GM18517 (cell line): ENCODE measurements around the gene RIN1.
"Not testable (repeated sequence)": the region's sequence is repeated elsewhere in the genome, so short reads cannot be mapped to it uniquely, and the experiment has no call there.

Experiments used
- ATAC-seq: cut with Tn5 transposase; IDR thresholded peaks from one replicate; pipeline ENCODE4 v1.9.1; 2021; ENCODE audit warnings: mild to moderate bottlenecking, moderate library complexity; ENCODE audit not compliant: unreplicated experiment

RIN1 gene

DNA sequence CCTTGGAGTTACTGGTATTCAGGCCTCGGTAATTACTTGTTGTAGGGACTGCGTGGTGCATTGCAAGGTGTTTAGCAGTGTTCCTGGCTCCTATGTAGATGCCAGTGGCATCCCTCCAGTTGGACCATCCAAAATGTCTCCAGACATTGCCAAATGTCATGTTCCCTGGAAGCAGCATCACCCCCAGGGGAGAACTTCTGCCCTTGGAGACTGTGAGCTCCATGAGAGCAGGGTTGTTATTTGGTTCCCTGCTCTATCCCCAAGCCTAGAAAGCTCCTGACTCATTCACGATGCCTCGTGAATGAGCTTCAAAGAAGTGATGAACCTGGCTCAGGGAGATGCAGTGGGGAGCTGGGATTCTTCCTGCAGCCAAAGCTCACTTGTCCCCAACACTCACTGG is 14.6 kb downstream of the RIN1 start:
- ATAC-seq = no peak

DNA sequence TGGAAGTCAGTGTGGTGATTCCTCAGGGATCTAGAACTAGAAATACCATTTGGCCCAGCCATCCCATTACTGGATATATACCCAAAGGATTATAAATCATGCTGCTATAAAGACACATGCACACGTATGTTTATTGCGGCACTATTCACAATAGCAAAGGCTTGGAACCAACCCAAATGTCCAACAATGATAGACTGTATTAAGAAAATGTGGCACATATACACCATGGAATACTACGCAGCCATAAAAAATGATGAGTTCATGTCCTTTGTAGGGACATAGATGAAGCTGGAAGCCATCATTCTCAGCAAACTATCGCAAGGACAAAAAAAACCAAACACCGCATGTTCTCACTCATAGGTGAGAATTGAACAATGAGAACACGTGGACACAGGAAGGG is 15.5 kb downstream of the RIN1 start:
- not testable (repeated sequence) for ATAC-seq

DNA sequence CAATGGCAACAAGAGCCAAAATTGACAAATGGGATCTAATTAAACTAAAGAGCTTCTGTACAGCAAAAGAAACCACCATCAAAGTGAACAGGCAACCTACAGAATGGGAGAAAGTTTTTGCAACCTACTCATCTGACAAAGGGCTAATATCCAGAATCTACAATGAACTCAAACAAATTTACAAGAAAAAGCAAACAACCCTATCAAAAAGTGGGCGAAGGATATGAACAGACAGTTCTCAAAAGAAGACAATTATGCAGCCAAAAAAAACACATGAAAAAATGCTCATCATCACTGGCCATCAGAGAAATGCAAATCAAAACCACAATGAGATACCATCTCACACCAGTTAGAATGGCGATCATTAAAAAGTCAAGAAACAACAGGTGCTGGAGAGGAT is 15.9 kb downstream of the RIN1 start:
- not testable (repeated sequence) for ATAC-seq

DNA sequence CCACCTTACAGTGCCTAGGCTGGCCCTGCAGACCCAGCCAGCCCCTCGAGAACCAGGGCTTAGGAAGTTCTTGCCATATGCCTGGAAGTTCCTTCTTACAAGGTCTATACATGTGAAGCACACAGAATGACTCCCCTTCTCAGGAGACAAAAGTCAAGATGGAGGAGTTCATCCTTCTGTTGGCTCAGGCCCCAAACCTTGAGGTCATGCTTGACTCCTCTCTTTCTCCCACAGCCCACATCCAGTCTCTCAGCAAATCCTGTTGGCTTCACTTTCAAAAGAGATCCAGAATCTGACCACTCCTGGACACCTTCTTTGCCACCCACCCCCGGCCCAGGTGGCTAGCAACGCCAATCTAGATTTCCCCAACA is 17.6 kb downstream of the RIN1 start:
- ATAC-seq = no peak

DNA sequence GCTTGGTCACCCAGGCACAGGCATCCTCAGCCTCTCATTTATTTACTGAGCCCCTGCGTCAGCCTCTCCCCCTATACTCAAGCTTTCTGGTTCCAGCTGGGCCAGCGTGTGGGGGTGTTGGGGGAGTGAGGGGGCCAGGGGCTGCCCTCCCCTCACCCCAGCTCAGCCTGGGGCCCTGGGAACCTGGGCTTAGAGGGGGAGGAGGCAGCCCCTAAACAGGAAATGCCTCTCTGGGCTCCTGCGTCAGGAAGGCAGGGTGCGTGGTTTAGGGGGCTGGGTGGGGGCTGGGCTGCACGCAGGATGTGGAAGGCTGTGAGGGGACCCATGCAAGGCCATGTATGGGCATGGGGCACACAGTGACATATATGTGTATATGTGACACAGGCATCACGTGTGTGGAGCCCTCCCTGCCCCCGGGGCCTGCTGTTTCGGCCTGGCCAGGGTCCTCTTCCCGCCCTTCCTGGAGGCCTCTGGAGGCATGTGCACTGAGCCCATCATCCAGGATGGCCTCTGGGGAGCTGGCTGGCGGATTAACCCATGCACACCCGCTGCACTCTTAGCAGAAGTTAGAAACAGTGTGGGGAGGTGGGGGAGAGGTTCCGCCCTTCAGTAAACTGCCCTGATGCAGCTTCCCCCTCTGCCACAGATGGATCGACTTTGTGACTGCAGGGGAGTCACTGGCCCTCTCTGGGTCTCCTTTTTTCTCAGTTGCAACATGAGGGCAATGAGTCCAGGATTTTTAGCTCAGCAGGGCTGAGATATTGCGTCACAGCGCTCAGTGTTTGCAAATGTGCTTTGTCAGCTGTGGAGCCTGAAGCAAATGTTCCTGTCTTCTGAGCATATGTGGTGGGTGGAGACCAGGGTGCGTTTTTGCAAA is 18.3 kb downstream of the RIN1 start:
- no peak for ATAC-seq

DNA sequence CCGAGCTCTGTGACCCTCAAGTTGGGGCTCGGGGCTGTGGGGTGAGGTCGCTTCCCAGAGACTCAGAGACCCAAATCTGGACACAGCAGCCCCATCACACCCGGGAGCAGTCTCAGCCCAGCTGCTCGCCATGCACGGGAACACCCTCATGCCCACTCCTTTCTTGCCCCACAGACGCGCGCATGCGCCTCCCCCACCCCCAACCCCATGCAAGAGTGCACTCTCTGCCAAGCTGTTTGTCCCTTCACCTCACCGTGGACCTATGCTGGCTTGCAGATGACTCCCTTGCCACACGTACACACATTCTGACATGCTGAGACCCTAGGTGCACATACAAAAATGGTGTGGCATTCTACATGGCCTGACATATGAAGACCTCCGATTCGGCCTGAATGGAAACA is 18.9 kb downstream of the RIN1 start:
- no peak for ATAC-seq

DNA sequence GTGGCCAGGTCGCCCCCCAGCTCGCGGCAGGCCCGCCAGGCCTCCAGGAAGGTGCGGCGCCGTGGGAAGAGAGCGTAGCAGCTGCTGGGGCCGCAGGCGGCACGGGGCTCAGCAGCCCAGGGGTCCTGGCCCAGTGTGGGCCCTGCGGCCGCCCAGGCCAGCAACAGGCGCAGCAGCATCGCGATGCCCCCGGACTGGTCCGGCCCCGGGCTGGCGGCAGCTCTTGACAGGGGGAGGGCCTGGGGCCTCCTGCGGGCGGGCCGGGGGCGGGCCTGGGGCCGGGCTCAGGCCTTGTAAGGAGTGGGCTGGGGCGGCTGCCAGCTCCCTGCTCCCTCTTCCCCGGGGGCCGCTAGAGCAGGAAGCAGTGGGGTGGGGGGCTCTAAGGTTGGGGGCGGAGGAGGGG is 19.4 kb downstream of the RIN1 start, which contains the start of gene CD248:
Gene CD248, minus strand, starts transcription at position 196 of the 403 bp plus-strand sequence. Its CDS starts 17 bp downstream, at position 179.
- ATAC-seq = no peak

DNA sequence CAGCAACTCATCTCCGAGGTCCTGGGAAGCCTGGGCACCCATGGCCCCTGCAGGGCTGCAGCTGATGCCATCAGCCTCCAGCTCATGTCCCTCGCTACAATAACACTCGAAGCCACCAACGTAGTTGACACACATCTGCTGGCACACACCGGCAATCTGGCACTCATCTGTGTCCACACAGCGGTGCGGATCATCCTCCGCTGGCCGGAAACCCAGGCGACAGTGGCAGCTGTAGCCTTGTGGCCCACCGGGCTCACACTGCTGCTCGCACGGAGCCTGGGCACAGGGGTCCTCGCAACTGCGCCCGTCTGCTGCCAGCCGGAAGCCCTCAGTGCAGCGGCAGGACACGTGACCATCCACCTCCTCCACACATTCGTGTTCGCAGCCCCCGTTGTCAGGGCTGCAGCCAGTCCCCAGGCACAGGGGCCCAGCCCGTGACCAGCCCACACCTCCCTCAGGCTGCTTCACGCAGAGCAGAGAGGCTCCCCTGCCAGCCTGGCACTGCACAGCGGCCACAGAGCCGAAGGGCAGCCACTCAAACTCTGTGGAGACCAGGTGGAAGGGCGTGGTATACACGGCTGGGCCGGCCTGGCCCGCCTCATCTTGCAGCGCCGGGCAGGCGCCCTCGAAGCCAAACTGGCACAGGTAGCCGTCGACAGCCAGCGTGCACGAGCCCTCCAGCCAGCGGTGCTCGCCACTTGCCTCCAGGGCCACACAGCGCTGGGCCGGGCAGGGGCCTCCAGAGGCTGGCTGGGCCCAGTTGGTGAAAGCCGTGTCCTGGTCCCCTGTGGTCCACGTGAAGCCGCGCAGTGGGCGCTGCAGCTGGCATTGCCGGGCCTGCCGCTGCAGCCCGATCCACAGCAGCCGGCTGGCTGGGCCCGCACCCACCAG is 20.1 kb downstream of the RIN1 start:
- no peak for ATAC-seq

DNA sequence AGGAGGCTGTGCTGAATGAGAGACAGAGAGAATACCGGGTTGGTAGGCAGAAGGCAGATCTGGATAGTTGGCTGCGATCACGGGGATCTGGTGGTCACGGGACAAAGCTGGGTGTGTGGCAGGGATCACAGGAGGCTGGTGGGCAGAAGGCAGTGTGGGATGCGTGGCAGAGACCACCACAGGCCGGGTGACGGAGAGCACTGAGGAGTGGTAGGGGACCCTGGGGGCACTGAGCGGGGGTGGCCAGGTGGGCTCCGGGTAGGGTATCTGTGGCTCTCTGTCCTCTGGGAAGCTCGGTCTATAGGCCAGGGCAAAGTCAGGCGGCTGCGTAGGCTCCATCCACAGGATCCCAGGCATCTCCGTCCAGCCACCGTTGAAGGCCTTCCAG is 20.7 kb downstream of the RIN1 start:
- no peak for ATAC-seq

DNA sequence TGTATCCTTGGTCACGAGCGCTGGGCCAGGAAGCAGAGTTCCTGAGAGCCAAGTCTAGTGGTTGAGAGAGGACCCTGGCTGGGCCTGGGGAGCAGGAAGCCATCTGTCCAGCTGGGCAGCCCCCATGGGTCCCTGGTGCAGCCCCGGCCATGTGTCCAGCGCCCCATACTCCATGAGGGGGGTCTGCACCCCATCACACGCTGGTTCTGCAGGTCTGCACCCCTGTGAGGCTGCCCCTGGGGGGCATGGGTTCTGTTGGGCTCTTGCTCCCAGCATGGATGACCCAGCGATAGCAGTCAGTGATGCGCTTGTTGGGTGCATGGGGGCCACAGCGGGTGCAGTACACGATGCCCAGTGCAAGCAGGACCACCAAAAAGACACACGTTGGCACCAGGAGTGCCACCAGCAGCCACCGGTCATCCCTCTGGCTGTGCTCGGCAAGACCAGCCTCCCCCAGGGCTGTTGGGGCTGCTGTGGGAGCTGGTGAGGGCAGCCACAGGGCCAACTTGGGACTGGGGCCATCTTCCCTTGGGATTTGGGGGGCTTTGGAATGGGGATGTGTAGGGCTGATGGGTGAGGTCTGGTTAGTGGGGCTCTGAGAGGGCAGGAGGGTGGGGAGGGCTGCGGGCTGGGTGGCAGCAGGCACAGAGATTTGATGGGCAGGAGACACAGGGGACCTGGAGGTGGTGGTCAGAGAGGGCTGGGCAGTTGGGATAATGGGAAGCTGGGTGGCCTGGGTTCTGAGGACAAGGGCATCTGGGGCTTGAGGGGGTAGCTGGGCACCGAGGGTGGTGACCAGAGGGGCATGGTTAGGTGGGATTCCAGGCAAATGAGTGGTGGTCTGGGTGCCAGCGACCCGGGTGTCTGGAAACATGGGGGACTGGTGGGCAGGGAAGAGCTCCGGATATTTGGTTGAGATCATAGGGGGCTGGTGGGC is 21.4 kb downstream of the RIN1 start:
- no peak for ATAC-seq

DNA sequence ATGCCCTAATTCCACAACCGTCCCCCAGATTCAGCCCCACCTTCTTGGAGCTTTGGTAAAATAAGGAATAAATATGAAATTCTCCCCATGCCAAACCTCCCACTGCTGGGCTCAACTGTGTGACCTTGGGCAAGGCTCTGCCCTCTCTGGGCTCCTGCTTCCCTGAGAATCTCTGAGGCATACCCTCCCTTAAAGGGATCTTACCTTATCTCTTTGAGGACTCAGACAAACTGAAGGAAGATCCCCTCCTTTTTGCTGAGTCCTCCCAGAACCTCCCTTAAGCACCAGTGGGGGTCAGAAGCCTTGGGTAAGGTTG is 22.1 kb downstream of the RIN1 start:
- ATAC-seq = no peak

DNA sequence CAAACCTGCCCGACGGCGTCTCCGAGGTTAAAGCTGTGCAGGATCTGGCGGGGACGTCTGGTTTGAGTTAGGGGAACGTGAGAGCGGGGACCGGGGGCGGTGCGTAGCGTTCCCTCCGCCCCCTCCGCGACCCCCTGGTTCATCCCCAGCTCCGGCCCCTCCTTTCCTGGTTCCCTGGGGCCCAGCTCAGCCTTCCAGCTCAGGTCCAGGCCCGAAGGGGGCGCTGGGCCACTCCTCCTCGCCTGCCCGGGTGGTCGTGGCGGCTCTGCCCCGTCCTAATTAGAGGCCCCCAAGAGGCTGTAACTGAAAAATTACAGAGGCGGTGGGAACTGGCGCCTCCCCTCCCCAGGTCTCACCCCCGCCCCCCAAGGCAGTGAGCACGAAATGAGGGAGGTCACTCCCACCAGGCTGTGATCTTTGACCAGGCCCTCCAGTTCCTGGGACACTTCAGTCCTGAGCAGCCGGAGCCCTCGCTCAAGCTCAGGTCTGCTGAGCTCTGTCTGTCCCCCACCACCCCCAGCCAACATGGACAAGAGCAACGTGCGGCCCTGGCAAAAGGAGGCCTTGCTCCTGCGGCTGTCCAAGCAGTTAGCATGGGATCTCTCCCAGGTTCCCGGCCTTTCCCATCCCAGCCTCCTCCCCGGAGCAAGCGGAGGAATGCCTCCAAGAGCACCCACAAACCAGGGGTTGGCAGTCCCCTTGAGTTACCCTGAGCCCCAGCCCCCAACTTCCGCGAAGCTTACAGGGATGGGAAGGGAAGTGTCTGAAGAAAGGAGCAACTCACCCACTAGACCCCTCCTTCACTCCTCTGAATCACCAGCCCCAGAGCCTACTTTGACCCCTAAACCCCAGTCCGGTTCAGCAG is 22.7 kb downstream of the RIN1 start:
- ATAC-seq = no peak

DNA sequence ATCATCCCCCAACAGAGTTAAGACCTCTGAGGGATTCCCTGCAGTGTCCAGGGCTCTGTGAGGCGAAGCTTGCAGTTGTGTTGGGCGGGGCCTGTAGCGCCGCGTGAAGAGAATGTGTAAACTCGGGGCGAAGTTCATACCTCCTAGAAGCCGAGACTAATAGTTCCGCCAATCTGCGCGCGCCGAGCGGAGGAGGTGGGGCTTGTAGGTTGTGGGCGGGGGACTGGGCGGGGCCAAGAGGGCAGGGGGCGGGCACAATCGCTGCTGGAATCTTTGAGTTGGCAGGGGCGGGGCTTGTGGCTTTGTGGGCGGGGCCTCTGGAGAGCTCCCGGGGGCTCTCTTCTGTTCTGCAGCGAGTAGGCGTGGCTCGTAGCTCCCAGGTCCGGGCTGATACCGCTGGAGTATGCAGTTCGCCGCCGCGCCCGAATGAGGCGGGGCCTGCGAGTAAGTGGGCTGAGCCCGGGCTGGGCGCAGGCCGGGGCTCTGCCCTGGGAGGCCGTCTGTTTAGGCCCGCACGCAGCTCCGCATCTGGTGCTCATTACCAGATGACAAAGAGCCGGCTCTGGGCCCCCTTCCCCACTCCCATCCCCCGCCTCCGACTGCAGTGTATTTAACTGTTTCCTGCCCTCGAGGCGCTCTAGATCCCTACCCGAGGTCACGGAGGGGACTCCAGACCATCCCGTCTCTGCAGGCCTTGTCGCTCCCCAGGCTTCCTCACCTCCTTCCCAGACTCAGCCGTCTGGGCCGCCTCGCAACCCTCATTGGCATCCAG is 23.5 kb downstream of the RIN1 start:
- peak; percentile 44 for ATAC-seq

DNA sequence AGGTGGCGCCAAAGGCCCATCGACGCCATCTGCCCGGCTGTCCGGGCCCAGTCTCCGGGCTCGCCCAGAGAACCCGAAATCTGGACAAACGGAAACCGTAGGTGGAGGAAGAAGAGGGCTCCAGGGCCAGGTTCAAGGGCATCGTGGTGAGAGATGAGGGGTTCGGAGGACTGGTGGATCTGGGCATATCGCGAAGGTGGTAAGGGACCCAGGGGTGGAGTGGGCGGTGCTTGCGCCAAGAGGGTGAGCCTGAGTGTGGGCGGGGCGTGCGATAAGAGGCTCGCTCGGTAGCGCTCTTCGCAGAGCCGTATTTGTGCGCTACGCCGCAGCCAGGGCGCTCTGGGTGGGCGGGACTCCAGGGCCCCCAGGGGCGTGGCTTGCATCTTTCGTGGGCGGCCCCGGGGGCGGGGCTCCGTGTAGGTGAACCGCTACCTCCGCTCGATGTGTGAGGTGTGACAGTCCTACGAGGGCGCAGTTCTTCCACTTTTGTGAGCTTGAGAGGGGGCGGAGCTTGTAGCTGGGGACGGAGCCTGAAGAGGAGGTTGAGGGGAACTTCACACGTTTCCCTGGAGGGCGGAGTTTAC is 24.2 kb downstream of the RIN1 start:
- ATAC-seq = peak; percentile 71

DNA sequence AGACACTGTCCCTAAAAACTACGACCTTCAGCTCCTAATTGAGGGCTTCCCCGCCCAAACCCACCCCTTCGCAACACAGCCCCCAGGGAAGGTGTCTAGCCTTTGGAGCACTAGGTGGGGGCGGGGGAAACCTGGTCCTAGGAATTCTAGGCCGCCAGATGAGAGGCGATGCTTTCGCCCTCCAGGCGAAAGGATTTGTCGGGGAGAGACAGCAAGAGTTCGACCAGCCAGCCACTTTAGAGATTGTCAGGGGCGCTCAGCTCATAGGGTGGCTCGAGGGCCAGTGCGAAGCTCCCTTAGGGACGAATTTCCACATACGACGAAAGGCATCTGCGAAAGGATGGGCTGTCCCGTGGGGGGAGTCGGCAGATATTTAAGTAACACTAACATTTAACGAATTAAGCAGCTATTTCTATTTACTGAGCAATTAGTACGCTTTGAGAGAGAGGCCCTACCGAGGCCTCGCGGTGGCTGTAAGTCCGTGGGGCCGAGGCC is 24.7 kb downstream of the RIN1 start:
- no peak for ATAC-seq

DNA sequence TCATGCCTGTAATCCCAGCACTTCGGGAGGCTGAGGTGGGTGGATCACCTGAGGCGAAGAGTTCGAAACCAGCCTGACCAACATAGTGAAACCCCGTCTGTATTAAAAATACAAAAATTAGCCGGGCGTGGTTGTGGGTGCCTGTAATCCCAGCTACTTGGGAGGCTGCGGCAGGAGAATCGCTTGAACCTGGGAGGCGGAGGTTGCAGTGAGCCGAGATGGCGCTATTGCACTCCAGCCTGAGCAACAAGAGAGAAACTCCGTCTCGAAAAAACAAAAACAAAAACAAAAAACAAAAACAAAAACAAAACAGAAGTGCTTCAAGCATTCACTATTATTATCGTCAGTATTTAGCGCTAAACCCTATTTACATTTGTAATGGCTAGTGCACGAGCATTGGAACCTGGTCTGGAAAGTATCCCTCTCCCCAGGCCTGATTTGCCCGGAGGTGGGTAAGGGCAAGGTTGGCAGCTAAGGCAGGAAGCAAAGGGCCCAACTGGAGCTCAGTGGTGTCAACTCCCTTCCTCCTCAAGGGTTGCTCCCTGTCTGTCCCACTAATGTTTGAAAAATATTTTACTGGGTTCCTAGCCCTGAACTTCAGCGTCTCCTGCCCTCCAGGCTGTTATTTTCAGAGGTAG is 25.3 kb downstream of the RIN1 start:
- ATAC-seq = not testable (repeated sequence)

DNA sequence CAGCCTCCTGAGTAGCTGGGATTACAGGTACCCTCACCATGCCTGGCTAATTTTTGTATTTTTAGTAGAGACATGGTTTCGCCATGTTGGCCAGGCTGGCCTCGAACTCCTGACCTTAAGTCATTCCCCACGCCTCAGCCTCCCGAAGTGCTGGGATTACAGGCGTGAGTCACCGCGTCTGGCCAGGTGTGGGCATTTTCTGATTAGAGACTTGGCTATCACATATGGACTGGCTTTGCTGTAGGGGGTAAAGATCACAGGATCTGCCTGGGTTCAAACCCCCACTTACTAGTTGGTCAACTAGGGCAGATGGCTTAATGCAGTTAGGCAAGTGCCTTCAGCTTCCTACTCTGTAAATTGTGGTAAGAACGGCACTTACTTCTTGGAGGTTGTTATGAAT is 25.9 kb downstream of the RIN1 start:
- ATAC-seq = no peak

DNA sequence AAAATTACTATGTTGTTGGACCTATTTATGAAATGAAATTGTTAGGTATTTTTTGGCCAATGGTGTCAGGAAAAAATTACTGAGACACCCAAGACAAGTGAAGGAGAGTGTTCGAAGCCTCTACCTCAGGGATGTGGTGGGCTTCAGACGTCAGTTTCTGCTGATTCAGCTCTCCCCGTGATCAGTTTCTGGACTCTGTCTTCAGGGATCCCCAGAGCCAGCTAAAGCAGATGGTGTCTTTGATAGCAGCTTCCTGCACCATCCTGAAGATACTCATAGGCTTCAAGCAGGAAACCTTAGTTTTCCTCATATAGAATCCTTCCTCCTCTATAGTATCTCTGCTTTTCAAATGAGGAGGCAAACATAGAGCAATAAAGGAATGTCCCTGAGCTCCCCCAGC is 26.8 kb downstream of the RIN1 start:
- ATAC-seq = no peak
